HG02798 (cell line): ENCODE results near the gene NPAS3.

Experiments
- ATAC-seq: cut with Tn5 transposase; IDR thresholded peaks from one replicate; pipeline ENCODE4 v1.9.1; 2021; ENCODE audit warnings: mild to moderate bottlenecking; ENCODE audit not compliant: unreplicated experiment, poor library complexity

Gene NPAS3

DNA sequence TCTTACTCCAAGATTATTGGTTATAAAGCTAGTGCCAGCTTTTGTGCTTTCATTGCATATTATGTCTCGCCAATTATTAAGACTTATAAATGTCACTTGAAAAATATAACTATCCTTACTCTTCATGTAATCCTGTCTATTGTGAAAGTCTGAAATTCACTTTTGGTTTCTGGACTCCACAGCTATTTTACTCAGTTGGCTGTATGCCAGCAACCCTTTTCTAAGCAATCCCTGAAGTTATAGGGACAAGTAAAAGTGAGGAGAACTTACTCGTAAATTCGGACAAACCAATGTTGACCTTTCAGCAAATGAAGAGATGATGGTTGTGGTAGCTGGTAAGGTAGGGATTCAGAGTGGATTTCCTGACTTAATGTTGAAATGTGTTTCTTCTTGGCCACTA lies 196.3 kb downstream of the NPAS3 start:
- no peak for ATAC-seq

DNA sequence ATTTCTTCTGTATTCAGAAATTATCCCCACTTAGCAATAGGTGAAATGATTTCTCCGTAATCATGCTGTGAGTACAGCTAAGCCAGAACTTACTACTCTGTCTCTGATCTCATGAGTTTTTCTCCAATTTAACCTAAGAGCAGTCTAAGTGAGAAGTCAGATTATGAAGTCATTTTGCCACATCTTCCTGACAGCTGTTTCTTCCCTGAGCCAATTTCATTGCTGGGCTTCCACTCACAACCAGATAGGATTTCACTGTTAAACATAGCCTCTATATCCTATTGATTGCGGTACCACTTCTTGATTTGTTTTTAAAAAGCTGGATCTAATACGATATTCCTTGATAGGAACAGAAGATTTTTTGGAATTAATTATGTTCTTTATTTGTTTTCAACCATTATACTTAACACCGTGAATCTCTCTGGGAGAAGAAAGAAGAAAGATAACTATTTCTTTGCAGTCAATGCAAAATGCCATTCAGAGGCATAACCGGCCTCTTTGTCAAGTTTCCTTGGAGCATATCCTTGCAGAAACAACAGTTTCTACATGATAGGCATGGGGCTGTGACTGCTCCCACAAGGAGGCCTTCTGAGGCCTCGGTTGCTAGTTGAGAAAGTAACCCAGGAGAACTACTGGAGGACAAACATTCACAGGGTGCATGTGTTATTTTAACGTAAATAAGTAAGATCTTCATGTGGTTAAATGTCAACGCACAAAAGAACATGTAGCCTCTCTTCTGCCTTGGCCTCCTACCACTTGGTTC lies 212.2 kb downstream of the NPAS3 start:
- ATAC-seq: no peak

DNA sequence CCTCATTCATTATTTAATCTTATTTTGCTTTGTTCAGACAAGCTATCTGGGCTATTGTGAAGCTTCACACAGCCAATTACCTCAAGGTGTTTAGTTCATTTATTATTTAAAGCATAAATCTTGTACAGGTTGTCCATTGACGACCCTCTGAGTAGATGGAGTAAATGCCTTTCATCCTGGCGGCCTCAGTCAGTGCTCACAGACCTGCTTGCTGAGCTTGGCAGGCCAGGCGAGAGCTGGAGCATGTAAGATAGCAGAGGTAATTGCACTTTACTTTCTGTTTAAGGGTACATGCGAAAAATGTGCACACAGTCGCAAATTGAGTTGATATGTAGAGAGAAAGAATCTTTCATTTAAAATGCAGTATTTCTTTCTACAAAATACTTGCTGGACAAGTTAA lies 224.4 kb downstream of the NPAS3 start:
- no peak for ATAC-seq

DNA sequence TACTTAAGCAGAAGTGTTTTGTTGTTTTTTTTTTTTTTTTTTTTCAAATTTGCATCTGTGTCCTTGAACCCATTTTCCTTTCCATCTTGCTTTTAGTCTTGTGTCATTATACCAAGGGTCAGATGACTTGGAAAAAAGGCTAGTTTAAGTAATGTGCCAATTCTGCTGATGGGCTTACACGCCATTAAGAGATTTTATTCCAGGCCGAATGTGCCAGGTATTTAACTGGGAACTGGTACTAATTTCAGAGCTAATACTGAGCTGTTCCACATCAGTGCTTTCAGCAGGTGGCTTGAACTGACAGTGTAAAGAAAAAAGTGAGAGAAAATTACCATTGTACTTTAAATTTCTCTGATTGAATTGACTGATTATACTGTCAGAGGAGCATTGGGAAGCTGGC lies 224.9 kb downstream of the NPAS3 start:
- no peak for ATAC-seq

DNA sequence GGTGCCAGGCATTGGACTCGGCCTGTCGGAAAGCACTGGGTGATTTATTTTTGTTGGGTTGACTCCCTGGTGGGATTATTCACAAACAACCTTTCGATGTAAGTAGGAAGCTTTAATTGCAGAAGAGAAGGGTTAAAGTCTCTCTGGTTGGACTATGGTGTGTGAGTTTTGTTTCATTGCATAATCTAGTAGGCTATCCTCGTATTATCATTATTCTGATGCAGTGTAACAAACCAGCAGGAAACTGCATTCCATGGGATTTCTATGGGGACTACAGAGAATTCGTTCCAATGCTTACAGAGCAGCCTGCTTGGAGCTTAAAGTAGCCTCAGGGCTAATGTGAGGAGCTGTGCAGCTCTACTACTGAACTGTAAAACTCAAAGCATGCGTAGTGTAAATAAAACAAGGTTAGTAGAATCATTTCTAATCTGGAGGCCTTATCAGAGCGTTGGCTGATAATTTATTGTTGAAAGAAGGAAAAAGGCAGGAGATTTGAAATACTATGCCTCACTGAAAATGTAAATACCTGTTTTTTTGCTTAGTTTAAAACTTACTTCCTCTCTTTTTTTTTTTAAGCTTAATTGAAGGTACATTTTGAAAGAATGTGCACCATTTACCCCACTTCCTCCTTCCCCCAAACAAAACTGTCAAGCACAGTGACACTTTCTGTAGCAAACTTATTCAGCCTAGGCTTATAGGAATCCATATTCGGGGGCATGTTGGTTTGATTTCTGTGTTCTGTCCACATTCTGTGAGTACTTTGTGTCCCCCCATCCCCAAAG lies 226.7 kb downstream of the NPAS3 start:
- no peak for ATAC-seq

DNA sequence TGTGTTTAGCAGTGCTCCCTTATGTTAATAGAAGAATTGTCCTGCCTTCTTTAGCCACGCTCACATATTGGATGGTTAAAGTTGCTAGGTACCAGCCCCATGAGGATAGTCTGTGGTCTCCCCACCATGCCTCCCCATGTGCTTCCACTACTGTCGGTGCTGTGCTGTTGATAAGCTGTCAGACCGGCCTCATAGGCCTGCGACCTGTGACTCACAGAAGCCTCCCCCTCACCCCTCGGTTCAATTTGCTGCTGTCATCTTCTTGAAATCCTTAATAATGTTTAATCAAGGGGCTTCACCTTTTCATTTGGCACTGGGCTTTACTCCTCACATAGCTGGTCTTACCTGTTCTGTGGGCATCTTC lies 227.2 kb downstream of the NPAS3 start:
- no peak for ATAC-seq

DNA sequence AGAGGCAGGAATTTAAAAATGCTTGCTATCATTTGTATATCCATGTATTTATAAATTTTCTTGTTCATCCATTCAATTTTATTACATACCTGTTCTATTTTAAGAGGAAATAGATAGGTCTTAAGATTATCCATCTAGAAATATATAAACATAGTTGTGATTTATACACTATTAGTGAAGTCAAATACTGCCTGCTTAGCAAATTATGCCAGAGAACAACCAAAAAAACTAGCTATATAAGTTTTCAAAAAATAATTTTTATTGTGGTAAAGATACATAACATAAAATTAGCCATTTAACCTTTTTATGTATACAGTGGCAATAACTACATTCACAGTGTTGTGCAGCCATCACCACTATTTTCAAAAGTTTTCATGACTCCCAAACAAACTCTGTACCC lies 237.3 kb downstream of the NPAS3 start:
- no peak for ATAC-seq

DNA sequence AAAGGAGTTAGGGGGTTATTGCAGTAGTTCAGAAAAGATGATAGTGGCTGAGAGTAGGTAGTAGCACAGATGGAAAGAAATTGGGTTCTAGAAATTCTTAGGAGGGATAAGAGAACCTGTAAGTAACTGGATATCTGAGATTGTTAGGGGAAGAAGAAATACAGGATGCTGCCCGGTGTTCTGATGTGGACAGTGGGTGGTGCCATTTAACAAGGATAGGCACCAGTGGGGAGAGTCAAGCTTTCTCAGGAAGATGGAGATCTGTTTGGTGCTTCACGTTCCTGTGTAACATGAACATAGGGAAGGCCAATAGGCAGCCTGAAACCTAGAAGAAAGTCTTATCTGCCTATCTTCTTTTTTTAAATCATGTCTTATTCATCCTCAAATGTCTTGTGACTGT lies 245.9 kb downstream of the NPAS3 start:
- no peak for ATAC-seq

DNA sequence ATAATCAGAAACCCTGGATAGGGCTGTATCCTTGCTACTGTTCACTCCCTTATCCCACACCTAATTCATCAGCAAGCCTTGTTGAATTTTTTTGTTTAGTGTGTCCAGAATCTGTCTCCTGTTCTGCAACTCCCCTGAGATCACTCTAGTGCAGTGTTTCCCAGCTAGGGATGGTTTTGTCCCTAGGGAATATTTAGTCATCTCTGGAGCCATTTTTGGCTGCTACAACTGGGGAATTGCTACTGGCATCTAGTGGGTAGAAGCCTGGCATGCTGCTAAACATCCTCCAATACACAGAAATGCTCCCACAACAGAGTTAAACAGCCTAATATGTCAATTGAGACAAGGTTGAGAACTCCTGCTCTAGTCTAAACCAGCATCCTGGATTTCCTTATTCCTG lies 248.0 kb downstream of the NPAS3 start:
- no peak for ATAC-seq

DNA sequence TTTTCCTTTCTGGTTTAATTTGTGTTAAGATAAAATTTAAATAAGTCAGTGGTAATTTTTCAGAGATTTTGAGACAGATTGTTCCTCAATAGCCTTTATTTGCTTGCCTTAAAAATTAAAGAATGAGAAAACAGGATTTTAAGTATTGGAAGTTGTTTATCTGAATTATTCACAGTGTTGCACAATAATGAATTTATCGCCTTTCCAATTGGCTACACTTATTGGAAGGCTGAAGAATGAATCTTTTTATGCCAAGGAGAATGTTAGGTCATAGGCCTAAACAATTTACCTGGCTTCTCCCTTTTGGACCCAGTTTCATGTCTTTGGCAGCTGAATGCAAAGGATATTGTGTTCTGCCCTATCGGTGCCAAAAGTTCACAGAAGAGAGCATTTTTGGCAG lies 250.2 kb downstream of the NPAS3 start:
- ATAC-seq: no peak

DNA sequence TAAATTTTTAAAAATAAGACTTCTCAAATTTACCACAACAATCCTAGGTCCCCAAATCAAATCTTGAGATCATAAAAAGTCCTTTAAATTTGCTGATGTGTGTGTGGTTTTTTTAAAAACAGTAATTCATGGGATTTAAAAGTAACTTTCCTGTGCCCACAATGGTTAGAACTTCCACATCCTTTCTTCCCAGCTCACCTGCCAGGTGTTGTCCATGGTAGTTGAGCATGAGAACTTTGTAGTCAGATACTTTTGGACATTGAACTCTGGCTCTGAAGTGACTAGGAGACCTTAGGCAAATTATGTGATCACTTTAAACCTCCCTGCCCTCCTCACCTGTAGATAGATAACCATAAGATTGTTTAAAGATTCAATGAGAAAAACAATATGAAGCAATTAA lies 253.2 kb downstream of the NPAS3 start:
- ATAC-seq: no peak

DNA sequence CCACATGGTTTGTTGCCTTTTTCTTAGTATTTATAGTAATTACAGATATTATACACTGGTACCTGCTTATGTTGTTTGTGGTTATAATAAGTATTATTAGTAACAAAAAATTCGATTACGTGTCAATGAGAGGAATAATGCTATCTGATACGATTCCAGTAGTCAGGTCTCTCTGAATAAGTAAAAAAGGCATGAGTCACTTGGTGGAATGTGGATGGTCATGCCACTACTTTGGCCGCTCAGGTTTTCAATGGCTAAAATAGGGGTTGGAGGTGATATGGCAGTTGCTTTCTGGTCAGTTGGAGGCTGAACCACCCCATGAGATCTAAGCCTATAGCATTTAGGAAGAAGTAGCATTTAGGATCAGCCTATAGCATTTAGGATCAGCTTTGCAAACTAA lies 255.9 kb downstream of the NPAS3 start:
- ATAC-seq: no peak

DNA sequence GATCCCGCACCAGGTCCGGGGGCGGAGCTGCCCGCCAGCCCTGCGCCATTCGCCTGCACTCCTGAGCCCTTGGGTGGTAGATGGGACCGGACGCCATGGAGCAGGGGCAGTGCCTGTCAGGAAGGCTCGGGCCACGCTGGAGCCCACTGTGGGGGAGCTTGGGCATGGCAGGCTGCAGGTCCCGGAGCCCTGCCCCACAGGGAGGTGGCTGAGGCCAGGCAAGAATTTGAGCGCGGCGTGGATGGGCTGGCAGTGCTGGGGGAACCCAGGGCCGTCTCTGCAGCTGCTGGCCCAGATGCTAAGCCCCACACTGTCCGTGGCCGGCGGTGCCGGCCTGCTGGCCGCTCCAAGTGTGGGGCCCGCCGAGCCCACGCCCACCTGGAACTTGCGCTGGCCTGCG lies 260.0 kb downstream of the NPAS3 start:
- ATAC-seq: no peak

DNA sequence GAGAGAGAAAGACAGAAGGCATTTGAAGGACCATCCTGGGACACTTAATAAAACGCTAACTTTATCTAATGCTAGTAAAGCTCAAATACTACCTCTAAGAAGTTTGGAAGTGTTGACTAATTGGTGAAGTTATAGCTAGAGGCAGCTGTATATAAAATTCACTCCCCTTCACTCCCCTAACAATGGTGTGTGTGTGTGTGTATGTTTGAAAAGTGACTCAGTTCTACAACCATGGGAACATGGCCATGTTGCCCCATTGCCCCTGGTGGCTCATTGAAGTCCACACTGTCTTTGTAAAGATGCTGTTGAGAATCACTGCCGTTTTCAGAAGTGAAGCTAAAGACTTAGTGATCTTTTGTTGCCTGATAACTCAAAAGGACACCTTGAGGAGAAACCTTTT lies 262.4 kb downstream of the NPAS3 start:
- no peak for ATAC-seq

DNA sequence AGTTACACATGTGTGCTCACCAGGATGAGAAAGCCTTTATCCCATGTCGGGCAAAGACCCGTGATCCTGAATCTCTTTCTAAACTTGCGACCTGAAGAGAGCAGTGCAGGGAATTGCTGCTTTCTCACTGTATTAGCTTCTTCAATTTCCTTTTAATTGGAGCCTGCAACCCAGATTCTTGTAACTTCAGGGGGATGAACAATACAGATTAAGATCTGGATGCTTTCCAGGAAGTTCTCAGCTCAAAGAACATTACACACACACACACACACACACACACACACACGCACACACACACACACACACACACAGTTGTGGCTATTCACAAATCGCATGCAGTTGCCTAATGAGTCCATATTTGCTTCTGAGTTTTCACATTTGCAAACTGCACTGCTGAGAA lies 268.3 kb downstream of the NPAS3 start:
- ATAC-seq: no peak

DNA sequence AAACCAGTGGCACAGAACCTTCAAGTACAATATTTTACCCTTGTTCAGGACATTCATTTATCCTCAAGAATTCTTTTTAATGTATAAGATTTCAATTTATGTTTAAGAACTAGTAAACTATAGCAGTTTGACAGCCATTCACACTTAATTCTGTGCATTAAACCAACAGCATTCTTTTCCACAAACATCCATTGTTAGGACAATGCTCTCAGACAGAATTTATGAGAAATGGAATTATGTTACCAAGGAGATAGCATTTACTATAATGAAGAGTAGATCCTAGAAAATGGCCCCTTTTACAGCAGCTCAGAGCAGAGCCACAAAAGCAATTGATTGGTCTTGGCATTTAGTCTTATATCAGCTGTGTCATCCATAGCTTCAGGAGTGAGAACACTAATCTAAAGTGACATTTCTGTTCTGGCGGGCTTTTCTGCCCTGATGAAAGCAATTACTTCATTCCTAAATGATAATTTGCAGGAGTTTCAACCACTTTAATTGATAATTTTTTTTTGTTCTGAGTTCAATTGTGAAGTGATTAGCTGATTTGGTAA lies 268.9 kb downstream of the NPAS3 start:
- no peak for ATAC-seq

DNA sequence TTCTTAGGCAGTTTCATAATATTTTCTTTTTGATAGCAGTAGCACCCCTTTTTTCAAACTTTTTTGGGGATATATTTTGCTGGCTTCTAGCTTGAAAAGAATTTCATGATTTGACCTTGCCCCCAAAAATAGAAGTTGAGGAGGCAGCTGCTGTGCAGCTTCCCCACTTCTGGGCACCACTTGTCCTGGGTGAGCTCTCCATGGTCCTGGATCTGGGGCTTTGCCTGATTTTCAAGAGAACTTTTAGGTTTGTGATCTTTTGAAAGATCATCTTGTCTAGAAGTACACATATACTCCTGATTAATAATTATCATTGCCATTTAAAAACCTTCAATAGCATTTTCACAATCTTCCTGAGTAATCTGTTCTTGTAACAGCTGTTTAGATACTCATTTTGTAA lies 271.6 kb downstream of the NPAS3 start:
- ATAC-seq: no peak

DNA sequence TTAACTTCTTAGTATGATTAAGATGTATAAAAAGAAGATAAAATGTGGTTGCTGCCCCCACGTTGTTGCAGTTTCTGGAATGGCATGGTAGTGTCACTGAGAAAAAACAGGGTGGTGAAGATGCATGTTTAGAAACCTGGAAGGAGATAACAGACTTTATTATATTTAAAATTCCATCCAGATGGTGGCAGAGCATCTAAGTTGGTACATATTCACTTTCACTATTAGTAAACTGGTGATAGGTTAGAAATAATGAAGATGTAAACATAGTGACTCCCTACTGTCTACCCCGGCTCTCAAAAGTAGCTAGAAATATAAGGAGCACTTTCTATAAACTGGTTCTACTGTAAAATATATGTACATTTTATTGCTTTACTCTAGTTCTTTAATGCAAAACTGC lies 279.3 kb downstream of the NPAS3 start:
- no peak for ATAC-seq

DNA sequence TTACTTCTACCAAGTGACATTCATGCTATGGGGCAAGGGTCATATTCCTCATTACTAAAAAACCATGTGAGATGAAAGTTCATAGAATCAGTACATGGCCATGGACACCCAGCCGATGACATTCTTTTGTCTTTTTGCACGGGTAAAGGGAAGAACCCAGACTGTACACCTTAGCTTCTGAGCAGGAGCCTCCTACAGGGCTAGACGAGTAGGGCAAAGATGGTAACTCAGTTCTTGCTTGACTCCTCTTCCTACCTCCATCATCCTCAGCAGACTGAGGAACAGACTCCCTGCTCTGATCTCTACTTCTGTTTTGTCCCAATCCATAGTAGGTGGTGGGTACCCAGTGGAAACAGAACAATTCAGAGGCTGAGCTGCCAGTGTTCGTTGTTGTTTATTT lies 281.3 kb downstream of the NPAS3 start:
- no peak for ATAC-seq

DNA sequence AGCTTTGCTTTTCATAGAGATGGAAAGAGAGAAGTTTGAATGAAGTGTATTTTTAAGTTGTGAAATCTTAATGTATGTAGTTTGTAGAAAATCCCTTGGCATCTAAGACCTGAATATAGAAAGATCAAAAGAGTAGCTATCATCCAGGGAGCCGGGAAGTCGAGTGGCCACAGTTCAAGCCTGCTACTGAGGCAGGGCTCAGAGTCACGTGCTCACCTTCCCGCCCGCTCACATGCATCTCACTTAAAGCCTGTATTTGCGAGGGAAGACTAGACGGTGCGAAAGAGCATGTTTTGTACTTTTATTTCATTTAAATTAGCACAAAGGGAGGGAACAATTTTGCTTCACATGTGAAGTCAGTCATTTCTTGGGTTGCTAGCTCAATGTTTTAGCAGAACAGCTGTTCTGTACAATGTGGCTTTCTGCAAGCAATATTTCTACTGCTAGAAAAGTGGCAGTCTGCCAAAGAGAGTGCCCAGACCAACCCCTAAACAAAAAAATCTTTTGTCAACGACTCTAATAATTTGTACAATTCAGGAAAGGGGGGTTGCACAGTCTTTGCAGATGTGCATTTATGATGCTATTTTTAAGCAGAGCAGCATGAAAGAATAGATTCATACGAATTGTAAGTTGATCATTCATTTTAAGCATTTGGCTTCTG lies 290.7 kb downstream of the NPAS3 start:
- no peak for ATAC-seq

DNA sequence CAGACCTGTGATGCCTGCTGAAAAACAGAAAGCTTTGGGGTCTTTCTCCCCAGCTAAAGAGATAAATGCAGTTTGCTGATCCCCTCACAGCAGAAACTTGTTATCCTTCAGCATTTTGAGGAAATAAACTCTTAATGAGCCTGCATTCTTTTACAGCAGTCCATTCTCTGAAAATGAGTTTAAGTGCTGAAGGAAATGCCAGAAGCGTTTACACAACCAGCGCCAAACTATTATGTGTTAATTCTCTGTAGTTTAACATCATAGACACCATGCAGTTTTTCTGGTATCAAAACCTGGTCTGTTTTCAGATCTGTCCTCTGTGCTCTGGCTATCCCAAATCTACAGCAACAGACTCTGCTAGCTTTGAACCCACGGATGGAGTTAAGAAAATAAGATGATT lies 291.3 kb downstream of the NPAS3 start:
- ATAC-seq: no peak
